Adipocyte (in vitro differentiated cells): ENCODE measurements around the gene ATE1.
"Not testable (repeated sequence)": the region's sequence is repeated elsewhere in the genome, so short reads cannot be mapped to it uniquely, and the experiment has no call there.

Source experiments
- DNase-seq: peaks from one replicate; pipeline ENCODE4 v3.0.0-alpha.2; 2015; ENCODE audit warnings: low read depth
- H3K27me3 ChIP-seq: replicated peaks from 2 replicates; pipeline ENCODE4 v1.7.0; 2013; ENCODE audit warnings: mild to moderate bottlenecking, low read length, moderate library complexity; ENCODE audit not compliant: control insufficient read depth, insufficient read depth
- H3K36me3 ChIP-seq: 2 replicates; pipeline ENCODE4 v1.7.0; 2013; ENCODE audit warnings: low read length, mild to moderate bottlenecking, moderate library complexity; ENCODE audit not compliant: control insufficient read depth, insufficient read depth, severe bottlenecking
- H3K4me1 ChIP-seq: 2 replicates; pipeline ENCODE4 v1.7.0; 2013; ENCODE audit warnings: mild to moderate bottlenecking, low read length, moderate library complexity; ENCODE audit not compliant: control insufficient read depth, insufficient read depth
- H3K4me3 ChIP-seq: 2 replicates; pipeline ENCODE4 v1.7.0; 2013; ENCODE audit warnings: mild to moderate bottlenecking, low read length, moderate library complexity
- H3K9ac ChIP-seq: 2 replicates; pipeline ENCODE4 v1.7.0; 2013; ENCODE audit warnings: mild to moderate bottlenecking, low read length, moderate library complexity
- H3K9me3 ChIP-seq: 2 replicates; pipeline ENCODE4 v1.7.0; 2013; ENCODE audit warnings: mild to moderate bottlenecking, low read length, moderate library complexity; ENCODE audit not compliant: control insufficient read depth

Gene ATE1

DNA sequence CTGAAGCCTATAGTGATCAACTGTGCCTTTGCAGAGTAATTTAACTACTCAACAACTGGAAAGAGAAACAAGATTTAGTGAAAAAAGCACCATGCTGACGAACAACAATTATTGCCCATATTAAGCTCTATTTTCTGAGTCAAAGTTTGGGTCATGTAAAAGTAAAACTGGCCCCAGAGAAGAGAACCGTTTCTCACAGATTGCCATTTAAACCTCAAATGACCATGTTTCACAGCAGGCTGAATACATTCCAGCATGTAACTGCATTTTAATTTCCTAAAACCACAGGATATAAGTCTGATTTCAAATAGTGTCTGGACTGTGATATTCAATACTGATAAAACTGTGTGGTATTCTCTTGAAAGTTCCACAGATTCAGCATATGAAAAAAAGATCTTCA lies 140.7 kb downstream of the ATE1 start:
- Histone ChIP-seq H3K27me3 (no peaks in the 10 kb centered on the region), H3K9ac (no peak overlapping the region), H3K4me1 (no peaks in the 10 kb centered on the region), H3K36me3 (peaks cover 20% of the 10 kb centered on the region), H3K4me3 (no peak overlapping the region), H3K9me3 (no peaks in the 10 kb centered on the region)
- peak; percentile 4 for DNase-seq

DNA sequence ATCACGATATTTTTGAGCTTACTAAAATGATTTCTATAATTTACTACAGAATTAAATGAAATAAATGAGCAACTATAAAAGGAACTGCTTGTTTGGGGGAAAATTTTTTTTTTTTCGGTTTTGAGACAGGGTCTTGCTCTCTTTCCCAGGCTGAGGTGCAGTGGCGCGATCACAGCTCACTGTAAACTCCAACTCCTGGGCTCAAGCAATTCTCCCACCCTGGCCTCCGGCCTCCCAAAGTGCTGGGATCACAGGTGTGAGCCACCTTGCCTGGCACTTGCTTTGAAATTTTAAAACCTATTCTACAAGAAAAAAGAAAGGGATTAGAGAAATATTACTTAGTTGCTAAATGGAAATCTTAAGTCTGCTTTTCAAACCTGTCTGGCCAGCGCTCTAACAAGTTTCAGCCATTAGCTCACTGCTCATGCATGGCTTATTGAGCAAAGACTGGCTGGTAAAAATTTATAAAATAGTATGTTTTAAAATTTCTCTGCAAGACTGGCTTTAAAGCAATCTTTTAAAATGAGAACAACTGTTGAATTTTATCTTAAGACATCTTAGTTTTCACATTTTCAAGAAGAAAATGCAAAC lies 144.0 kb downstream of the ATE1 start:
- no peaks in the 10 kb centered on the region for H3K27me3 ChIP-seq
- H3K9ac ChIP-seq = no peak overlapping the region
- DNase-seq = no peak
- no peaks in the 10 kb centered on the region for H3K4me1 ChIP-seq
- H3K4me3 ChIP-seq = no peak overlapping the region
- H3K36me3 ChIP-seq = peaks cover 12% of the 10 kb centered on the region
- H3K9me3 ChIP-seq = no peaks in the 10 kb centered on the region

DNA sequence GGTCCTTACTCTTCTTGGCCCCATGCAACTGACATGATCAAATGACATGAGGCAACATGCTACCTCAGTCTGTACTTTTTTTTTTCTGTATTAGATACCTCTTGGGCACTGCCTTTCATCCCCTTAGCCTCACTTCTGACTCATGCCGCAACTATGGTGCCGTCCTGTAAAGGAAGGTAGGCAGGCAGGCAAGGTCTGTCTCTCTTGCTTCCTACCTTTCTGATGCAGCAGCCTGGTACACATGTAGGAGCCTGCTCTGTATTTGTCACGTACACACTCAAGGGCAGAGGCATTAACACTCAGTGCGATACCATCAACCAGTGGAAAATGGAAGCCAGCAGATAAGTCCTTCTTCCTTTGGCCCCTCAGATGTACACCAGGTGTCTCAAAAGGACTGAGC lies 146.7 kb downstream of the ATE1 start:
- Histone ChIP-seq H3K27me3 (no peaks in the 10 kb centered on the region), H3K4me3 (no peak overlapping the region), H3K4me1 (no peaks in the 10 kb centered on the region), H3K9ac (no peak overlapping the region), H3K36me3 (peaks cover 3% of the 10 kb centered on the region), H3K9me3 (no peaks in the 10 kb centered on the region)
- no peak for DNase-seq

DNA sequence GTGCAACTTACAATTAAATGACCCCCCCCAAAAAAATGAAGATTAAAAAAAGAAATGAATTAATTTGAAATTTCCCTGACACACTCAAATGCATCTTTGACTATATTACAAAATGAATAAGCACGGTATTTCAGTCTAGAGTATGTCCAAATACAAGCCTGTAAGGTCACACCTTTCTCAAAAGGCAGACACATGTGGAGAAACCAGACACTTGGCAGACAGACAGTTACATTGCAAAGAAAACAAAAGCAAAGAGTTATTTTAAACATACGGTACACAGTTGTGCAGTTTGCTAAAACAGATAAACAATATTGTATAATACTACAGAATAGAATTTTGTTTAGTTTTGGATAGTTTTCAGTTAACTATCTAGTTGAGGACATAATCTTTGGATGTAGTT lies 153.0 kb downstream of the ATE1 start:
- Histone ChIP-seq H3K4me3 (no peak overlapping the region), H3K9ac (no peak overlapping the region), H3K4me1 (peaks cover 12% of the 10 kb centered on the region), H3K9me3 (no peaks in the 10 kb centered on the region), H3K36me3 (no peaks in the 10 kb centered on the region), H3K27me3 (no peaks in the 10 kb centered on the region)
- peak; percentile 62 for DNase-seq

DNA sequence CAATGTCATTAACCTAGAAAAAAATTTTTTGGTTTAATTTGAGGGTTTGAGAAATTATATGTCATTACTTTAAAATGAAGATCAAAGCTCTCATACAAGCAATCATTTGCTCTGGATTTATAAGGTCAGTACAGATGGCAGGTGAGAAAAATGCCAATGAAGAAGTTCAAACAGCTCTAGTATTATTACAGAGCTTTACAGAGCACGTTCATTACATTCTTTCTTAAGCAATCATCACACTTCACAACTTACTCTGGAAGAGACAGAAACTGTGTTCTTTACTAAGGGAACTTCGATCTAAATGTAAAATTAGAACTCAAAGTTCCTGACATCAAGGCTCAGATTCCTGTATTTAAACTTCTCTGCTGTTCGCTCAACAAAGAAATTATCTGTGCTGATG lies 153.4 kb downstream of the ATE1 start:
- Histone ChIP-seq H3K9me3 (no peaks in the 10 kb centered on the region), H3K4me3 (no peak overlapping the region), H3K27me3 (no peaks in the 10 kb centered on the region), H3K9ac (no peak overlapping the region), H3K4me1 (peaks cover 12% of the 10 kb centered on the region), H3K36me3 (no peaks in the 10 kb centered on the region)
- peak; percentile 25 for DNase-seq

DNA sequence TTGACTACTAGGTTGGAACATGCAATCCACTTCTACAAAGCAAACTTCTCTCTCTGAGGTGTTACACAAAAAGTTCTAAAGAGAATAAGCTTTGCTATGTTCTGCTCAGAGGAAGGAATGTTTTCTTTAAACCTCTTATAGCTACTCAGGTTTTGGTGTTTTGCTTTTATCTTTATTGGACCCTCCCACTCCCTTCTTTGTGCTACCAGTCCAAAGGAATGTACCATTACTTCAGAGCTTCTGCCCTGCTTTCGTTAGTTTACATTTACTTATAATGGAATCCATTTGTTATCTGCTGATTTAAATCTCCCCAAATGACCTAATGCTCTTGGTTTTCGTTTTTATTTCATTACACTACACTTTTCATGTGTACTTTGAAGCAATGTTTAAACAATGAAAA lies 154.9 kb downstream of the ATE1 start:
- Histone ChIP-seq H3K36me3 (no peaks in the 10 kb centered on the region), H3K9ac (no peak overlapping the region), H3K27me3 (no peaks in the 10 kb centered on the region), H3K4me3 (no peak overlapping the region), H3K4me1 (peaks cover 12% of the 10 kb centered on the region), H3K9me3 (no peaks in the 10 kb centered on the region)
- DNase-seq = peak; percentile 33

DNA sequence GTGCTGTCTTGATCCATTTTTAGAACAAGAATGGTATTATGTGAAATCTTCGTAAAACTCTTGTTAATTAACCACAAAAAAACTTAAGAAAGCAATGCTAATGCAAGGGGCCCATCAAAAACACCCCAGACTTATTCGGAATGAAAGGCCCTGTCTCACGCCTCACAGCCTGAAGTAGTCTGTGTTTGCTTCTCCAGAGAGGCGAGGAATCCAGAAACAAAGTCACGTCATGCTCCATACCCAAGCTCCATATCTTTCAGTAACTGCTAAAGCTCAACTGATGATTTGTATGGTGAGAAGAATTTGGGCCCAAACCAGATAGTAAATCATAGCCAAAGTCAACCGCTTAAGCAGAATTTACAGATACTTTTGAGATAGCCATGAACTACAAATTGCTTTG lies 155.4 kb downstream of the ATE1 start:
- no peak for DNase-seq
- Histone ChIP-seq H3K4me3 (no peak overlapping the region), H3K27me3 (no peaks in the 10 kb centered on the region), H3K9ac (no peak overlapping the region), H3K36me3 (no peaks in the 10 kb centered on the region), H3K4me1 (peaks cover 12% of the 10 kb centered on the region), H3K9me3 (peaks cover 3% of the 10 kb centered on the region)

DNA sequence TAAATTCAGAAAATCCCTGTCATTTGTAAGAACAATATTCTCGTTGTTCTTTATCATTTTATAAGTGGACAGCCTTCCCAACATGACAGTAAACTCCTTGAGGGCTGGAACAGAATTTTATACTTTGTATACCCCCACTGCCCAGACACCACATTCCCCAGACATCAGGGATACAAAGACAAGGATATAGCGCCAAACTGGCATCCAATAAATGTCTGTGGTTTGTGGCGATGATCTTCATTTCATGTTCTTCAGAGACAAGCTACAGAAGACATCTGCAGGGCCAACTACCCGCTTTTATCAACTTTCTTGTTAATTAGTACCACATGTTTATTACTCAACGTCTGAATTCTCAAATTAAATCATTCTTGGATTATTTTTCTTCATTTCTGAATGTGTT lies 155.9 kb downstream of the ATE1 start:
- H3K4me3 ChIP-seq = no peak overlapping the region
- no peaks in the 10 kb centered on the region for H3K36me3 ChIP-seq
- no peak for DNase-seq
- H3K27me3 ChIP-seq = no peaks in the 10 kb centered on the region
- H3K4me1 ChIP-seq = peaks cover 12% of the 10 kb centered on the region
- H3K9ac ChIP-seq = no peak overlapping the region
- H3K9me3 ChIP-seq = peaks cover 3% of the 10 kb centered on the region

DNA sequence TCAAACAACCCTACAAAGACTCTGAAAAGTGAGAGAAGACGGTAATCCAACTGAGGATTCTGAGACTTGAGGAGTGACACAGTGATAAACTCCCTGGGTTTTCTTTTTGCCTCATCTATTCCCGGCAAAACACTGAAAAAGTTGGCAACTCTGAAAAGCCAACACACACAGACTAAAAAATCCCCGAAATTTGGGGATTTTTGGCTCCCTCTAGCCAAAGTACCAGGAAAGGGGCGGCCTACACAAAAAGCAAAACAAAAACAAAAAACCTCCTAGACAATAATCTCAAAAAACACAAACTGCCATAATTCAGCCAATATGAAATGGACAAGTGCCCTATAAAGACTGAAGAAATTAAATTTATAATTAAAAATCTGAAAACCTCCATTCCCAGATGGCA lies 161.4 kb downstream of the ATE1 start:
- Histone ChIP-seq H3K9me3 (peaks cover 3% of the 10 kb centered on the region), H3K4me1 (no peaks in the 10 kb centered on the region), H3K9ac (no peak overlapping the region), H3K27me3 (no peaks in the 10 kb centered on the region), H3K36me3 (no peaks in the 10 kb centered on the region), H3K4me3 (no peak overlapping the region)
- no peak for DNase-seq

DNA sequence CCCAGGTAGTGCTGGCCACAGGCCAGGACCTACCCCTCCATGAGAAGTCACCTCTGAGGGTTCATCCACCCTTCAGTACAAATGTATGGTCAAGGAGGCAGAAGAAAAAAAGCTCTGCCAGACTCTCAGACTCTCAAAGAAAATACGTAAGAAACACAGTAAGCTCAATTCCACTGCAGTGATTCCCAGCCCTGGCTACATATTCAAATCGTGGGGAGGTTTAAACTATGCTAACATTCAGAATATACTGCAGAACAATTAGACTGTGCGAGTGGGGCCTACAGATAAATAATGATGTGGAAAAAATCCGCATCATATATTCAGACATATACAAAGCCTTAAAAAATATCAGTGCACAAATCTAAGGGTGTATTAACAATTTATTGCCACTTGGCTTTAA lies 162.6 kb downstream of the ATE1 start:
- Histone ChIP-seq H3K27me3 (no peaks in the 10 kb centered on the region), H3K9ac (no peak overlapping the region), H3K4me1 (no peaks in the 10 kb centered on the region), H3K4me3 (no peak overlapping the region), H3K36me3 (peaks cover 2% of the 10 kb centered on the region), H3K9me3 (peaks cover 5% of the 10 kb centered on the region)
- DNase-seq = no peak

DNA sequence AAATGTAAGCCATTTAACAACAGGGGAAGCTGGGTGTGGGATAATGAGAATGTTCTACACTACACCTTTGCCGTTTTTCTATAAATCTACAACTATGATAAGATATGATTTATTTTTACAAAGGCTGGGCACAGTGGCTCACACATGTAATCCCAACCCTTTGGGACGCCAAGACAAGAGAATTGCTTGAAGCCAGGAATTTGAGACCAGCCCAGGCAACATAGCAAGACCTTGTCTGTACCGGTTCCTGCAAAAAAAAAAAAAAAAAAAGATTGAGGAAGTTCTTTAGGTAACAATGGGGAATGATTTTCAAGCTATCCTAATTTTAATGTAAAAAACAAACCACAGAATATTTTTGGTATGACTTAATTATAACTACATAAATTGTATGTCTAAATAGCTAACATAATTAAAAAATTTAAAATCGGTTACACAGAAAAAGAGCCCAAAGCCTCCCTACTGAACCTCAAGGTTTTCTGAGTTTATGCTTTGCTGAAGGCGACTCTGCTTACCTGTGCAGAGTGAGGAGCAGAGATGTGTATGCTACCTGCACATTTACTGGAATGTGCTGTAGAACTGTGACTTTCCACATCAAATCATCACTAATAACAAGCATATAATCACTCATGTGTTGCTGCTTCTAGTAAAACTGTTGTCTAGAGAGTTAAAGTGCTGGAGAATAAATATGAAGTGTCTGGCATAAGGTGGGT lies 163.4 kb downstream of the ATE1 start:
- Histone ChIP-seq H3K4me1 (no peaks in the 10 kb centered on the region), H3K4me3 (no peak overlapping the region), H3K36me3 (peaks cover 5% of the 10 kb centered on the region), H3K9me3 (peaks cover 12% of the 10 kb centered on the region), H3K9ac (no peak overlapping the region), H3K27me3 (no peaks in the 10 kb centered on the region)
- DNase-seq = no peak

DNA sequence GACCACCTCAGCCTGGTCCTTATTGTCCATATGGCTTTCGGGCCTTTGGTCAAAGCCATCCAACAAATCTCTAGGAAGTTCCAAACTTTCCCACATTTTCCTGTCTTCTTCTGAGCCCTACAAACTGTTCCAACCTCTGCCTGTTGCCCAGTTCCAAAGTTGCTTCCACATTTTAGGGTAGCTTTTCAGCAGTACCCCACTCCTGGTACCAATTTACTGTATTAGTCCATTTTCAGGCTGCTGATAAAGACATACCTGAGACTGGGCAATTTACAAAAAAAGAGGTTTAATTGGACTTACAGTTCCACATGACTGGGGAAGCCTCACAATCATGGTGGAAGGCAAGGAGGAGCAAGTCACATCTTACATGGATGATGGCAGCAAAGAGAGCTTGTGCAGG lies 170.6 kb downstream of the ATE1 start:
- peaks cover 24% of the 10 kb centered on the region for H3K9me3 ChIP-seq
- H3K9ac ChIP-seq, H3K36me3 ChIP-seq, DNase-seq, H3K4me3 ChIP-seq, H3K4me1 ChIP-seq, H3K27me3 ChIP-seq: not testable (repeated sequence)
